GM19099 (cell line): ENCODE measurements around the gene PHACTR1.

Source experiments
- POLR2A ChIP-seq: IDR thresholded peaks from 3 replicates; pipeline ENCODE4 v1.6.1; 2011; ENCODE audit warnings: low read depth; ENCODE audit not compliant: insufficient read length; ENCODE audit errors: extremely low read depth

The PHACTR1 gene

DNA sequence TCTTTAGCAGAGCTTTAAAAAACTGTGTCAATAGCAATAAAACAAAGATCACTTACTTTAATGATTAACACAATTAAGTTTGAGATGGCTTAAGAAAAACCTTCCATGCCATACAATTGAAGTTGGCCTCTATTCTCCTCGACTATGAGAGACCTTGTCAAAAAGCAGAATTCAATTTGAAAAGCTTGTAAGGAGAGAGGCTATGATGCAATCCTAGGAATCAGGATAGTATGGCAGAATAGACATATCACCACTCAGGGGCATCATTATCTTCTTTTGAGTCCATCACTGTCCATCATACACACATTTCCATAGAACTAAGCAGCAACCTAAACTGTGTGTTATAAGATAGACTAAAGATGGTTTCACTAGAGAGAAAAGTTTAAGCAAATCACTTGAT lies 594.6 kb downstream of the PHACTR1 start:
- no peak for TF ChIP-seq POLR2A

GRCh38 chr6:13314806-13315205 lies 598.2 kb downstream of the PHACTR1 start:
- TF ChIP-seq POLR2A: no peak

- no peak for TF ChIP-seq POLR2A
Measured at GRCh38 chr6:13315896-13316295, 599.3 kb downstream of the PHACTR1 start.

DNA sequence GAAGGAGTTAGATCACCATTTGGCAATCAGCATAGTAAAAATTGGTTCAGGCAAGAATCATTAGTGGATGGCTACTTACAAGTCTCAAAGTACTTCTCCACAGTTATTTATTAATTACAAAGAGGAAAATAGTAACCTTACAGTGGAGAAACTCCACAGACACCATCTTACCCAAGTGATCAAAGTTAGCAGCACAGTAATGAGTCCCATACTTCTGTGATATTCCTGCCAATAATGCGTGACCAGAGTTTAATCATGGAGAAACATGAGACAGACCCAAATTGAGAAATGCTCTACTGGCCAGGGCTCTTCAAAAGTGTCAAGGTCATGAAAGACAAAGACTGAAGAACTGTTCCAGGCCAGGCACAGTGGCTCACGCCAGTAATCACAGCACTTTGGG lies 602.3 kb downstream of the PHACTR1 start:
- TF ChIP-seq POLR2A: no peak

GRCh38 chr6:13319891-13320564 lies 603.5 kb downstream of the PHACTR1 start:
- no peak for TF ChIP-seq POLR2A

DNA sequence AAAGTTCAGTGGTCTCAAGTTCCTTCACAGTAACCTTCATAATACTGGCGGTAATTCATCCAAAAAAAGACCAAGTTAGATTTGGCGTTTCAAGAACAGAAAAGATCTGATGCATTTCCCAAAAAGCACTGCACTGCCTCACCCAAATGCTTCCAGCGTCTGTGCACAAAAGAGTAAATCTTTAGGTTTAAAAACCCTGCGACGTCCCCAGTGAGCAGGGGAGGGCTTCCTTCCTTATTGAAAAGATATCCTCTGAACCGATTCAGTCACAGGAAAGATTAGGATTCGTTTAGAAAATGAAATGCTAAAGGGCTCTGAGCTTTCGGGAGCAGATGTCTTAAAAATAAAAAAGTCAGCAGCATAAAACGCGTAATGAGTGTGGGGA lies 611.1 kb downstream of the PHACTR1 start:
- TF ChIP-seq POLR2A: no peak

- peak; percentile 95 for TF ChIP-seq POLR2A
Measured at GRCh38 chr6:13328076-13328874, 611.7 kb downstream of the PHACTR1 start, which contains the start of gene TBC1D7. TSS of gene TBC1D7 (minus strand) at chr6:13328537. CDS start at chr6:13326898, 1,639 bp downstream.

DNA sequence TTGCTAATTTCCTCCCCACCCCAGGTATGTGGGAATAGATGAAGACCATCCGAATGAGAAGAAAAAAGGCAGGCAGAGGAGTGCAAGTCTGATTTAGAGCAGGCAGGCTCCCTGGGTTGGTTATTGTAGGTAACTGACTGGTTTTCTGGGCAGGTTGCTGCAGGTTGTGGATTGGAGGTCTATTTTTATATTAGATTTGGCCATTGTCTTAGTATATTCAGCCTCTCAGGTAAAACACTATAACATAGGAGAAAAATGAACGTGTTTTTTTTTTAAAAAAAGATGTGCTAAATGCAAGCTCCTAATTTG lies 612.3 kb downstream of the PHACTR1 start:
- TF ChIP-seq POLR2A: no peak

- TF ChIP-seq POLR2A: no peak
Measured at GRCh38 chr6:13331516-13332348, 615.2 kb downstream of the PHACTR1 start.

DNA sequence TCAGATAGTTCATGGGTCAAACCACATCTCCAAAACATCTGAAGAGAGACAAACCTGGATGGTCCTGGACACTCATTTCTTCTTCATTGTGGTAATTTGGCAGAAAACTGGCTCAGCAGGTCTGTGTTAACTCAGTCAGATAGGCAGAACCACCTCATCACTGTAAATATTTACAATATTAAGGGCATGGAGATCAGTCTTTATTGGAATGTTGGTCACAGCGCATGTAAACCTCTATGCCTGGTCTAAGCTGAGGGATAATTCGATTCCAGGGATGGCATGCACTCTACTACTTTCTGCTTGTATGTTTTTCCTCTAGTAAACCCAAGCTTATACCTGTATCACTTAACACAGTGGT lies 615.8 kb downstream of the PHACTR1 start:
- TF ChIP-seq POLR2A: no peak

DNA sequence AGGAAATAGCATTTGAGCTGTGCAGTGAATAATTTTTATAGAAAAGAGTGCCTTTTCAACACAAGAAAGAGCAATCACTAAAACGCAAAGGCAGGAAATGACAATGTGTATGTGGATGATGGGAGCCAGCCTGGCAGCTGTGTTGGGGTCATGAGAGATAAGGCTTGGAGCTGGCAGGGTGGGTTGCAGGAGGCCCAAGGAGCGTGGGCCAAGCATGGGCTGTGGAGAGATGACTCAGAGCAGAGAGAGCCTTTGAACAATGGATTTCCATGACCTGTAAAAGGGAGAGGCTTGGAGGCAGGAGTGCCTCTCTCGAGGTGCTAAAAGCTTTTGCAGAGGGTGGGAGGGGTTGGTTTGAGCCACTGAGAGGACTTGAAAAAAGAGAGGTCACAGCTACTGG lies 618.4 kb downstream of the PHACTR1 start:
- no peak for TF ChIP-seq POLR2A

DNA sequence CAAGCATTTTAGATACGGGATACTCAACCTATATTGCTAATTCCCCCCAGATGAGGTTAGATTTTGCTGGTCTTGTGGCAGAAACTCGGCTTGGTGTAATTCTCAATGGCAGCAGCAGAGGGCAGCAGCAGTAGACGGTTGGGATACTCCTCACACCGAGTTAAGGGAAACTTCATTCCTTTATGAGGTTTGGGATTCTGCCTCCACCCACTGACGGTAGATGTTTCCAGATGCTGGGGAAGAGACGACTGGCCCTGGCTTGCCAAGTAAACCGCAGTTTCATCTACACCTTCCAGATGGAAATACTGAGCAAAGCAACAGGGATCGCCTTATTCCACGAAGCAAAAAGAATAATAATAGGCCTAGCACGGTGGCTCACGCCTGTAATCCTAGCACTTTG lies 620.0 kb downstream of the PHACTR1 start:
- TF ChIP-seq POLR2A: no peak

DNA sequence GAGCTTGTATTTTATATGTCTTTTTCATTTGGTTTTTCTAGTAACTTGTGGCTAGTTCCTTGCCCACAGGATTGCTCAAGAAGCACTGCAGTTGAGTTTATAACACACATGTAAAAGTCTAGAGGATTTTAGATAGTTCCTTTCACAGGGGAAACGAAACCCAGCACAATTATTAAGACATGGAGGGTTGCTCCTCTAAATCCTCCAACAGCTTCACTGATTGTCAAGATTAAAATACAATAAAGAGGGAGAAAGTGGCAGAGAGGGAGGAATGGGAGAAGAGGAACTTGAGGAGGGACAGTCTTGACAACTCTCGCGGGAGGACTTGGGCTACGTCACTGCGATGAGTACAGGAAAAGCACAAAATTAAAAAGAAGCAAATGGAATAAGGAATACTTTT lies 621.5 kb downstream of the PHACTR1 start:
- TF ChIP-seq POLR2A: no peak
